Esophagus muscularis mucosa (tissue), 4 donors: ENCODE measurements around the gene MEIS1. TPM values are rescaled to one million over a fixed set of nuclear protein-coding genes. Genes with fewer than 3 reads are reported as not detected.
"Not testable (repeated sequence)": the region's sequence is repeated elsewhere in the genome, so short reads cannot be mapped to it uniquely, and the experiment has no call there.

Experiments
- DNase-seq: peaks from one replicate; pipeline ENCODE4 v3.0.0-alpha.2; 2017; ENCODE audit errors: extremely low spot score
- H3K27ac ChIP-seq, 4 donors: fragments of 200-600 bp; sonication (generic); replicated peaks in 1 of 4; 1 replicate in 3 of 4; 2 replicates in 1 of 4; pipeline ENCODE4 v1.5.1; 2016 to 2019; ENCODE audit warnings: mild to moderate bottlenecking in 1 of 4
- H3K27me3 ChIP-seq, 4 donors: fragments of 200-600 bp; sonication (generic); one replicate each; pipeline versions ENCODE4 v1.5.1 to v1.6.0; 2016 to 2019
- H3K36me3 ChIP-seq, 4 donors: fragments of 200-600 bp; sonication (generic); one replicate each; pipeline ENCODE4 v1.5.1; 2016 to 2019
- H3K4me1 ChIP-seq, 4 donors: fragments of 200-600 bp; sonication (generic); one replicate each; pipeline ENCODE4 v1.5.1; 2016 to 2019
- H3K4me3 ChIP-seq, 4 donors: fragments of 200-600 bp; sonication (generic); 1 replicate in 2 of 4; 2 replicates in 2 of 4; pipeline ENCODE4 v1.5.1; 2016 to 2019; ENCODE audit warnings: mild to moderate bottlenecking in 4 of 4, moderate library complexity in 1 of 4
- H3K9me3 ChIP-seq, 4 donors: fragments of 200-600 bp; sonication (generic); 1 replicate in 3 of 4; 2 replicates in 1 of 4; pipeline ENCODE4 v1.5.1; 2016 to 2019
- EP300 ChIP-seq: sonication (generic); formaldehyde crosslinking; IDR thresholded peaks from one replicate; pipeline ENCODE4 v1.6.1; 2017; ENCODE audit warnings: antibody characterized with exemption
- POLR2A ChIP-seq: fragments of 450-650 bp; IDR thresholded peaks from one replicate; pipeline ENCODE4 v1.6.1; 2017; ENCODE audit warnings: antibody characterized with exemption, moderate library complexity, mild to moderate bottlenecking, low read depth
- POLR2AphosphoS5 ChIP-seq, 2 donors: sonication (generic); formaldehyde crosslinking; IDR thresholded peaks; one replicate each; pipeline ENCODE4 v1.6.1; 2017; ENCODE audit warnings: antibody characterized with exemption in 2 of 2
- WGBS: methylation state at CpG from one replicate; pipeline ENCODE4 v1.1.5; 2018; 5-methylcytosine and 5-hydroxymethylcytosine counted together
- intact Hi-C: fragments of 100-400 bp; cut with DNase I; formaldehyde crosslinking; loops from one replicate; pipeline ENCODE4 v1.15.1; 2023
- total RNA-seq, 4 donors: library from RNA; depleted of rRNA; stranded (reverse); fragments of >200 nt; gene quantifications; one replicate each; pipeline versions ENCODE4 v1.1.0 to v1.2.1, GENCODE V29; 2016
- TF ChIP-seq, protein P1 (sequence below), 3 experiments: fragments of 200-600 bp in 2 of 3; fragments of 450-650 bp in 1 of 3; sonication (generic) in 2 of 3; IDR thresholded peaks; one replicate each; pipeline ENCODE4 v1.5.1; 2017 to 2019; ENCODE audit warnings: antibody characterized with exemption in 3 of 3, mild to moderate bottlenecking in 2 of 3, moderate library complexity in 1 of 3

The MEIS1 gene
- total RNA-seq, 4 donors from 2014 or later: 89.8 to 166 (median 132) TPM

DNA sequence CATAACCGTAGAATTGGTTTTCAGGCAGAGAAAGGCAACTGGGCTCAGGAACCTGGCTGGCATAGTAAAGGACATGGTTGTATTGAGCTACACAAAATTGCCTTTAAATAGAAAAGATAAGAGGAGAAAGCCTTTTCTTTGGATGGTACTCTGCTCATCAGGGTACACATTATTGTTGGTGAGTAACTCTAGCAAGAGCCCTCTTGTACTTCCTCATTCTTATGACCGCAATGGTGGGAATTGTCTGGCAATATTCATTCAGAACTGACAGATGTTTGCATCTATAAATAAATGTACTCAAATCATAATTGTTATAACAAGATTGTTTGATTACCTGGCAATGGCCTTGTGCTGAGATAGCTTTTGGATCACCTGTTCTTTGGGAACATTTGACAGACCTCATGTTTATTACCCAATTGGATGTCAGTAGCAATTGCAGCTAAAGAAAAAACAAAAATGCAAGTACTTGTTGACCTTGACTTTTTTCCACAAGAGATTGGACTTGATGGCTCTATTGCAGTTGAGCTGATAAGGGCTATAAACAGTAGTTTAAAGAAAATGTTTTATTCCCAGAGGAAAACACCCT is 43.9 kb downstream of the MEIS1 start:
- intact Hi-C loops: no loop called here
- H3K4me3 ChIP-seq: no peak overlapping the region
- 45% methylated on average over 2 of the region's 2 CpGs for WGBS
- no peaks in the 10 kb centered on the region for H3K27me3 ChIP-seq
- peaks cover 0 to 61% (median 12%) of the 10 kb centered on the region in 4 donors for H3K36me3 ChIP-seq
- TF ChIP-seq POLR2AphosphoS5 (IDR thresholded peaks at IDR 0.05): no peak
- no peak for TF ChIP-seq POLR2A
- no peak for TF ChIP-seq EP300
- TF ChIP-seq, protein P1, sequence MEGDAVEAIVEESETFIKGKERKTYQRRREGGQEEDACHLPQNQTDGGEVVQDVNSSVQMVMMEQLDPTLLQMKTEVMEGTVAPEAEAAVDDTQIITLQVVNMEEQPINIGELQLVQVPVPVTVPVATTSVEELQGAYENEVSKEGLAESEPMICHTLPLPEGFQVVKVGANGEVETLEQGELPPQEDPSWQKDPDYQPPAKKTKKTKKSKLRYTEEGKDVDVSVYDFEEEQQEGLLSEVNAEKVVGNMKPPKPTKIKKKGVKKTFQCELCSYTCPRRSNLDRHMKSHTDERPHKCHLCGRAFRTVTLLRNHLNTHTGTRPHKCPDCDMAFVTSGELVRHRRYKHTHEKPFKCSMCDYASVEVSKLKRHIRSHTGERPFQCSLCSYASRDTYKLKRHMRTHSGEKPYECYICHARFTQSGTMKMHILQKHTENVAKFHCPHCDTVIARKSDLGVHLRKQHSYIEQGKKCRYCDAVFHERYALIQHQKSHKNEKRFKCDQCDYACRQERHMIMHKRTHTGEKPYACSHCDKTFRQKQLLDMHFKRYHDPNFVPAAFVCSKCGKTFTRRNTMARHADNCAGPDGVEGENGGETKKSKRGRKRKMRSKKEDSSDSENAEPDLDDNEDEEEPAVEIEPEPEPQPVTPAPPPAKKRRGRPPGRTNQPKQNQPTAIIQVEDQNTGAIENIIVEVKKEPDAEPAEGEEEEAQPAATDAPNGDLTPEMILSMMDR (IDR thresholded peaks at IDR 0.05): no peak
- DNase-seq: no peak
- peaks cover 40 to 85% (median 73%) of the 10 kb centered on the region in 4 donors for H3K4me1 ChIP-seq
- no peaks in the 10 kb centered on the region for H3K9me3 ChIP-seq
- peak overlapping the region in 2 of 4 donors; percentile 4 to 50 for H3K27ac ChIP-seq

DNA sequence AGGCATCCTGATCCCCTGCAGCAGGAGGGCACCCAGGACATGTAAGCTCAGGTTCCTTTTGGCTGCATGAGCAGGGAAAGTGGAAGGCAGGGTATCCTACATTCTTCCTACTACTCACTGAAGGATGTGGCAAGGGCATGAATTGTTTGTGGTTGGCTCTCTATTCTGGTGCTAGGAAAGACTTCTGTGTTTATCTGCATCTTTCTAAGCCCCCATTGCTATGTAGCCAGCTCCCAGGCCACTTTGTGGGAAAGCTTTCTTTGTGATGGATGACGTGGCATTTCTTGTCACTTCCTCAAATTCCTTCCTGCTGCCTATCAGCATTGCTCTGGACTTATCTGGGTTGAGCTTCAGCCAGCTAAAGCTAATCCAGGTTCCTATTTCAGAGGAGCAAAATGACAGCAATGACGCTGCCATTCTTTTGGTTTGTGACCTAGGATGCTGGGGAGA is 46.2 kb downstream of the MEIS1 start:
- H3K27ac ChIP-seq: peak overlapping the region in 1 of 4 donors; percentile 50
- peaks cover 36 to 63% (median 58%) of the 10 kb centered on the region in 4 donors for H3K4me1 ChIP-seq
- H3K27me3 ChIP-seq: no peaks in the 10 kb centered on the region
- intact Hi-C loops: no loop called here
- 40% methylated on average over 2 of the region's 2 CpGs for WGBS
- no peaks in the 10 kb centered on the region for H3K9me3 ChIP-seq
- H3K4me3 ChIP-seq: no peak overlapping the region
- H3K36me3 ChIP-seq: peaks cover 0 to 61% (median 7%) of the 10 kb centered on the region in 4 donors
- TF ChIP-seq POLR2A: no peak
- TF ChIP-seq, protein P1 (IDR thresholded peaks at IDR 0.05): no peak
- no peak for TF ChIP-seq POLR2AphosphoS5 (IDR thresholded peaks at IDR 0.05)
- no peak for TF ChIP-seq EP300
- DNase-seq: no peak

DNA sequence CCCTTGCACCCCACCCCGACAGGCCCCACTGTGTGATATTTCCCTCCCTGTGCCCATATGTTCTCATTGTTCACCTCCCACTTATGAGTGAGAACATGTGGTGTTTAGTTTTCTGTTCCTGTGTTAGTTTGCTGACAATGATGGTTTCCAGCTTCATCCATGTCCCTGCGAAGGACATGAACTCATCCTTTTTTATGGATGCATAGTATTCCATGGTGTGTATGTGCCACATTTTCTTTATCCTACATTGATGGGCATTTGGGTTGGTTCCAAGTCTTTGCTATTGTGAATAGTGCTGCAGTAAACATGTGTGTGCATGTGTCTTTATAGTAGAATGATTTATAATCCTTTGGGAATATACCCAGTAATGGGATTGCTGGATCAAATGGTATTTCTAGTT is 50.3 kb downstream of the MEIS1 start:
- H3K4me3 ChIP-seq, H3K9me3 ChIP-seq, DNase-seq, H3K27ac ChIP-seq, intact Hi-C loops, H3K27me3 ChIP-seq: not testable (repeated sequence)
- peaks cover 0 to 47% (median 4%) of the 10 kb centered on the region in 4 donors for H3K36me3 ChIP-seq
- peaks cover 32 to 62% (median 47%) of the 10 kb centered on the region in 4 donors for H3K4me1 ChIP-seq
- 96% methylated on average over 2 of the region's 2 CpGs for WGBS

DNA sequence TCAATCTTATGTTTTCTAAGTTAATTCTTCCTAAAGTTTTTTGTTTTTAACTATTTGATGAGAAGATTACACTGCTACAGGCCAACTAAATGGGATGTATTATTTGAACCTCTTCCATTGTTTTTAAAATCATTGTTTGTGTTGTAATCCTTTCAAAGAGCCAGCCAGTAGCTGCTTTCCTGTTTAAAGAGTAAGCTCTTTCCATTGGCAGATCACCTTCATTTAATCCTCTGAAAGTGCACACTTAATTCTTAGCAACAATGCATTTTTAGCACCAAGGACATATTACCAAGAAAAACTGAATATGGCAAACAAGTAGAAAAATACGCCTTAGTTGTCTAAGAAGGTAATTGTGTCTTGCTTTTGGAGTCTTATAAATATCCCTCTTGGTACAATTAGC is 54.0 kb downstream of the MEIS1 start:
- no peaks in the 10 kb centered on the region for H3K27me3 ChIP-seq
- no peak overlapping the region for H3K4me3 ChIP-seq
- no peak for DNase-seq
- intact Hi-C loops: no loop called here
- H3K4me1 ChIP-seq: peaks cover 43 to 77% (median 68%) of the 10 kb centered on the region in 4 donors
- TF ChIP-seq POLR2AphosphoS5 (IDR thresholded peaks at IDR 0.05) (no peak), POLR2A (no peak), EP300 (no peak)
- TF ChIP-seq, protein P1 (IDR thresholded peaks at IDR 0.05): no peak
- H3K36me3 ChIP-seq: peaks cover 0 to 22% (median 0%) of the 10 kb centered on the region in 4 donors
- no peaks in the 10 kb centered on the region for H3K9me3 ChIP-seq
- peak overlapping the region in 2 of 4 donors; percentile 8 for H3K27ac ChIP-seq
- WGBS: 75% methylated on average over 1 of the region's 1 CpG

DNA sequence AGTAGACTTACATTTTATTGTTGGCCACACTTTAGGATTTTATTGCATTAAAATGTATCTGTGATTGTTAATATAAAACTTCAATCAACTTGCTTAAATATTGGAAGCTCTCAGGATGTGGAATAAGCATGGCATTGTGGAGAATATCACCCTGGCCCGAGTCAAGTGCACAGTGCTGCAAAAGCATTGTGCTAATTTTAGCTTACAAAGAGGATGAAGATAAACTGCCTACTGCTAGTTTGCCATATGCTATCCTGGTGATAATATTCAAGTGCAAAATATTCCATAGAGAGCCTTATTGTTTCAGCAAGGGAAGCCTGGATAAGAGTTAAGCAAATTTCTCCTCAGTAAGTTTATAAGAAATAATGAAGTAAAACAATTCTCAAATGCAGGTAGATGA is 54.5 kb downstream of the MEIS1 start:
- Histone ChIP-seq H3K36me3 (peaks cover 0 to 19% (median 0%) of the 10 kb centered on the region in 4 donors), H3K4me3 (no peak overlapping the region), H3K9me3 (no peaks in the 10 kb centered on the region), H3K4me1 (peaks cover 46 to 82% (median 72%) of the 10 kb centered on the region in 4 donors), H3K27me3 (no peaks in the 10 kb centered on the region), H3K27ac (no peak overlapping the region)
- no peak for DNase-seq
- 17% methylated on average over 1 of the region's 1 CpG for WGBS
- TF ChIP-seq POLR2A: no peak
- no peak for TF ChIP-seq EP300
- no peak for TF ChIP-seq POLR2AphosphoS5 (IDR thresholded peaks at IDR 0.05)
- TF ChIP-seq, protein P1 (IDR thresholded peaks at IDR 0.05): no peak
- intact Hi-C loops: no loop called here
